GM12864 (cell line): ENCODE data around the gene SORCS1.
"Not testable (repeated sequence)": the region's sequence is repeated elsewhere in the genome, so short reads cannot be mapped to it uniquely, and the experiment has no call there.

Source experiments
- DNase-seq: peaks from one replicate; pipeline ENCODE4 v3.0.0-alpha.2; 2011; ENCODE audit warnings: low read depth
- H3K4me3 ChIP-seq: 2 replicates; pipeline ENCODE4 v1.5.1; 2011; ENCODE audit warnings: mild to moderate bottlenecking, low read depth, low read length, control low read depth
- TF ChIP-seq, protein P1 (sequence below): IDR thresholded peaks from 2 replicates; pipeline ENCODE4 v1.5.1; 2011; ENCODE audit warnings: low read depth, mild to moderate bottlenecking, moderate library complexity, low read length, control low read depth, inconsistent platforms; ENCODE audit errors: missing control alignments

The SORCS1 gene

GRCh38 chr10:106935978-106936451 is 228.5 kb downstream of the SORCS1 start:
- TF ChIP-seq, protein P1, sequence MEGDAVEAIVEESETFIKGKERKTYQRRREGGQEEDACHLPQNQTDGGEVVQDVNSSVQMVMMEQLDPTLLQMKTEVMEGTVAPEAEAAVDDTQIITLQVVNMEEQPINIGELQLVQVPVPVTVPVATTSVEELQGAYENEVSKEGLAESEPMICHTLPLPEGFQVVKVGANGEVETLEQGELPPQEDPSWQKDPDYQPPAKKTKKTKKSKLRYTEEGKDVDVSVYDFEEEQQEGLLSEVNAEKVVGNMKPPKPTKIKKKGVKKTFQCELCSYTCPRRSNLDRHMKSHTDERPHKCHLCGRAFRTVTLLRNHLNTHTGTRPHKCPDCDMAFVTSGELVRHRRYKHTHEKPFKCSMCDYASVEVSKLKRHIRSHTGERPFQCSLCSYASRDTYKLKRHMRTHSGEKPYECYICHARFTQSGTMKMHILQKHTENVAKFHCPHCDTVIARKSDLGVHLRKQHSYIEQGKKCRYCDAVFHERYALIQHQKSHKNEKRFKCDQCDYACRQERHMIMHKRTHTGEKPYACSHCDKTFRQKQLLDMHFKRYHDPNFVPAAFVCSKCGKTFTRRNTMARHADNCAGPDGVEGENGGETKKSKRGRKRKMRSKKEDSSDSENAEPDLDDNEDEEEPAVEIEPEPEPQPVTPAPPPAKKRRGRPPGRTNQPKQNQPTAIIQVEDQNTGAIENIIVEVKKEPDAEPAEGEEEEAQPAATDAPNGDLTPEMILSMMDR, result no peak
- DNase-seq, result peak; percentile 83
- H3K4me3 ChIP-seq, result no peak overlapping the region

DNA sequence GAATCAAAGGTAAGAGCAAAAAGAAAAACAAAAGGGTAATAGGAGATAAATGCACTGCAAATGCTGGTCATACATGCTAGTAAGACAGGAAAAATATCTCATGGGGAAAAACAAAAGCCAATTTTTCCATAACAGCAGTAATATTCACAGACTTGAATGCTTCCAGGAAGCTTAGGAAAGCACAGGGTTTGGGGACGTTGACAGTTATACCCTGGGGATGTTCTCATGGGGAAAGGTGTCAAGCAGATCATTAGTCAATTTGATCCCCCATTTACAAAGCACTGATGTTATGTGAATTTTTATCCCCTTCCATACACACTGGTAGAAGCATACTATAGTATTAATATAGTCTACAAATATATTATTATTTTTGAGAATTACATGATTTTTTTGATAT is 232.7 kb downstream of the SORCS1 start:
- DNase-seq, result no peak
- TF ChIP-seq, protein P1, result no peak
- H3K4me3 ChIP-seq, result no peak overlapping the region

- TF ChIP-seq, protein P1, result no peak
- peak; percentile 66 for DNase-seq
- no peak overlapping the region; the same call in 1 of the 2 replicates for H3K4me3 ChIP-seq
Measured at GRCh38 chr10:106931159-106931852, 233.2 kb downstream of the SORCS1 start.

DNA sequence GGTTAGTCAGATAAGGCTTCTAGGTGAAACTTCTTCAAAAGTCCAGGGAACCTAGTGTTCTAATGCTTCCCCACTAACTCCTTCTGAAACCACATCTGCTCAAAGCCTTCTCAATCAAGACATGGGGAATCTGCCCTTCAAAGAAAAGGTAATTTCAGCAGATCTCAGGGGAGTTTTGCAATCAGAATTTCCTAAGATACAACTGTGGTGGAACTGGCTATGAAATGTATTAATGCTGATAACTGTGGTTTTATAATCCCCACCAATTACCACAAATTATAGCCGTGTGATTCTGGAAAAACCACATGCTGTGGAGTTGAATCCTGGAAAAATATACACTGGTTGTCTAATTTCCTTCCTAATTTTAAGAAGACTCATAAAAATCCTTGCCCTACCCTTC is 233.8 kb downstream of the SORCS1 start:
- no peak for DNase-seq
- TF ChIP-seq, protein P1, result no peak
- no peak overlapping the region for H3K4me3 ChIP-seq

DNA sequence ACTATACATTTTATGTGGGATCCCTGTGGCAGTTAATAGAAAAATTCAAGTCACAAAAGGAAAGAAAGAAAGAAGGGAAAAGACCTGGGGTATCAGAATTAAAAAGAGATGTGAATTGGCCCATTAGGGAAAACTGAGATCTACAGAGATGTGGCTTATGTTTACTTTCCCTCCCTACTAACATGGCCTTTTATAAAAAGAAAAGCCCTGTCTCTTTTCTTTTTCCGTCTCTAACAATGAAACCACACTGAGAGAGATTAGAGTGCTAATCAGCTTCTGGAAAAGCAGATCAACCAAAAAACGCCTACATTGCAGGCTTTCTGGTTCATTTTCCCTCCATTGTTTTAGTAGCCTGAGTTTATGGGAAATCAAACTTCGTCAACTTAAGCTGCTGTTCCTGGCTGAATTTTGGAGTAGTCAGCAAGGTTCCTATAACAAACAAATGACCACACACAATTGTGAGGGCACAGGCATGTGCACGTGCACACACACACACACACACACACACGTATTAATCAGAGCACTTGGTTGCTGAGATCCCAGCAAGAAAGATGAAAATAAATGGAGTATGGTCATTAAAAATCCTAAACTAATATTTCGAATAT is 235.1 kb downstream of the SORCS1 start:
- DNase-seq, result no peak
- no peak overlapping the region for H3K4me3 ChIP-seq
- TF ChIP-seq, protein P1, result no peak

- not testable (repeated sequence) for H3K4me3 ChIP-seq, DNase-seq
Measured at GRCh38 chr10:106928151-106928550, 236.4 kb downstream of the SORCS1 start.

DNA sequence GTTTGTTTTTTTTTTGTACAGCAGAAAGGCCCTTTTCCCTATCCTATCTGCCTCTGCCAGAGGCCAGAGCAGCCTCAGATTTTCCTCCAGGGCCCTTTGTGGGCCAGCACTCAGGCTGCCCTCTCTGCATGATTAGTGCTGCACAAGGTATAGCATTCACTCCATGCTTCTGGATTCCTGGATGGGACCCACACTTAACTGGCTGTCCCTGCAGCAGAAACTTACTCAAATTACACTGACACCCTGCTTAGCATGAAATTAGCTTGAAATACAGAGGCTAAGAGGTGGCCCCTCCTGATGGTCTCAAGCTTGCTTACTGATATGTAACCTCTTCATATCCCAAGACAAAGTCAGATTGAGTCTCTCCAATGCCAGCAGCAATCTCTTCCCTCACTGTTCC is 239.3 kb downstream of the SORCS1 start:
- no peak overlapping the region for H3K4me3 ChIP-seq
- TF ChIP-seq, protein P1, result no peak
- no peak for DNase-seq
